Islet of Langerhans (tissue), 1 donor: ENCODE results near the gene ENTPD7.
"Not testable (repeated sequence)": the region's sequence is repeated elsewhere in the genome, so short reads cannot be mapped to it uniquely, and the experiment has no call there.

ENCODE experiments used
- FAIRE-seq: peaks from one replicate; lab custom pipeline; 2011; peaks lifted over from hg19 to GRCh38; lab: Jason Lieb, UNC

Gene ENTPD7

GRCh38 chr10:99659031-99659867 is at the start of gene ENTPD7:
TSS of gene ENTPD7 (plus strand) at chr10:99659509. CDS start at chr10:99659957, 448 bp downstream.
- peak; percentile 70 for FAIRE-seq

GRCh38 chr10:99610221-99610620 is 49.1 kb upstream of the ENTPD7 start:
- FAIRE-seq = no peak

- FAIRE-seq = no peak
Measured at GRCh38 chr10:99611326-99611725, 48.0 kb upstream of the ENTPD7 start.

- FAIRE-seq = peak; percentile 88
Measured at GRCh38 chr10:99612167-99612831, 47.0 kb upstream of the ENTPD7 start.

- no peak for FAIRE-seq
Measured at GRCh38 chr10:99615426-99615825, 43.9 kb upstream of the ENTPD7 start.

GRCh38 chr10:99617696-99618095 is 41.6 kb upstream of the ENTPD7 start:
- FAIRE-seq = no peak

- FAIRE-seq = no peak
Measured at GRCh38 chr10:99619090-99619800, 40.1 kb upstream of the ENTPD7 start.

GRCh38 chr10:99619851-99620710 is 39.2 kb upstream of the ENTPD7 start, which contains the start of gene SLC25A28:
TSS of gene SLC25A28 (minus strand) at chr10:99620439. CDS start at chr10:99620335, 104 bp downstream.
- FAIRE-seq = peak; percentile 98

- no peak for FAIRE-seq
Measured at GRCh38 chr10:99620711-99621453, 38.4 kb upstream of the ENTPD7 start.

GRCh38 chr10:99621454-99622251 is 37.7 kb upstream of the ENTPD7 start:
- FAIRE-seq = no peak

- no peak for FAIRE-seq
Measured at GRCh38 chr10:99623919-99624318, 35.4 kb upstream of the ENTPD7 start.

GRCh38 chr10:99625124-99625523 is 34.2 kb upstream of the ENTPD7 start:
- not testable (repeated sequence) for FAIRE-seq

- FAIRE-seq = no peak
Measured at GRCh38 chr10:99628923-99629624, 30.2 kb upstream of the ENTPD7 start.

- FAIRE-seq = no peak
Measured at GRCh38 chr10:99629625-99629978, 29.7 kb upstream of the ENTPD7 start.

GRCh38 chr10:99630433-99630832 is 28.9 kb upstream of the ENTPD7 start:
- no peak for FAIRE-seq

GRCh38 chr10:99630991-99631390 is 28.3 kb upstream of the ENTPD7 start:
- no peak for FAIRE-seq

GRCh38 chr10:99631496-99631895 is 27.8 kb upstream of the ENTPD7 start:
- FAIRE-seq = no peak

- no peak for FAIRE-seq
Measured at GRCh38 chr10:99633832-99634231, 25.5 kb upstream of the ENTPD7 start.

- peak; percentile 86 for FAIRE-seq
Measured at GRCh38 chr10:99647601-99648151, 11.6 kb upstream of the ENTPD7 start.
